Stimulated activated CD4-positive, alpha-beta T cell treated with anti-CD3 and anti-CD28 coated beads, Interleukin-12 subunit alpha, Interleukin-12 subunit beta, amount 100 ng/mL, for 24 hours (primary cell): ENCODE measurements around the gene GJB2.

Experiments
- DNase-seq, 2 experiments: peaks; one replicate each; pipeline ENCODE4 v3.0.0-alpha.2; 2020; ENCODE audit warnings: low read depth in 2 of 2

GJB2 gene

GRCh38 chr13:20141238-20142022 is 51.3 kb downstream of the GJB2 start:
- no peak for DNase-seq

- no peak for DNase-seq
These were observed 52.3 kb downstream of the GJB2 start for GRCh38 chr13:20140487-20140886.

- no peak for DNase-seq
These were observed 54.9 kb downstream of the GJB2 start for GRCh38 chr13:20137875-20138274.
